ENCODE data around the gene CEND1.

CEND1 gene

GRCh38 chr11:824942-825341, 35.1 kb upstream of the CEND1 start:
- DNase-seq (ENCODE audit: extremely low spot score), result no peak
- ChIA-PET POLR2A (no interaction called here), CTCF (interaction anchor here (1.9 kb wide), 1 partner anchor 16 kb away, joined by 4 read pairs; no protein-coding TSS in a partner anchor)
- TF ChIP-seq CTCF (IDR thresholded peaks at IDR 0.05; ENCODE audit: control extremely low read depth, extremely low read depth, low read depth, missing control alignments), result no peak

- ChIA-PET CTCF (interaction anchor here (1.9 kb wide), 1 partner anchor 17 kb away, joined by 4 read pairs; no protein-coding TSS in a partner anchor), POLR2A (no interaction called here)
- TF ChIP-seq CTCF (IDR thresholded peaks at IDR 0.05; ENCODE audit: control extremely low read depth, extremely low read depth, low read depth, missing control alignments), result no peak
- no peak for DNase-seq (ENCODE audit: extremely low spot score)
Measured at GRCh38 chr11:824292-824880, 34.5 kb upstream of the CEND1 start.

- POLR2A ChIA-PET, result no interaction called here
- CTCF ChIA-PET, result interaction anchor here (1.1 to 1.2 kb wide), 2 partner anchors 11 to 25 kb away, joined by 3 read pairs; no protein-coding TSS in a partner anchor
- DNase-seq (ENCODE audit: extremely low spot score), result no peak
- no peak for TF ChIP-seq CTCF (IDR thresholded peaks at IDR 0.05; ENCODE audit: control extremely low read depth, extremely low read depth, low read depth, missing control alignments)
Measured at GRCh38 chr11:823441-824291, 33.8 kb upstream of the CEND1 start.

GRCh38 chr11:821512-822371, 31.9 kb upstream of the CEND1 start:
- TF ChIP-seq CTCF (IDR thresholded peaks at IDR 0.05; ENCODE audit: control extremely low read depth, extremely low read depth, low read depth, missing control alignments), result no peak
- ChIA-PET CTCF (no interaction called here), POLR2A (interaction anchor here (0.6 kb wide), 1 partner anchor 26 kb away, joined by 5 read pairs; no protein-coding TSS in a partner anchor)
- DNase-seq (ENCODE audit: extremely low spot score), result no peak

- DNase-seq (ENCODE audit: extremely low spot score), result no peak
- ChIA-PET POLR2A (interaction anchor here (1.8 to 2.4 kb wide), 3 partner anchors 10 to 24 kb away, joined by 4 to 35 read pairs (median 13); partner anchors contain the start of genes CD151, CRACR2B and RPLP2), CTCF (interaction anchor here (2.2 to 2.7 kb wide), 2 partner anchors 8 to 10 kb away, joined by 8 to 11 read pairs; partner anchors contain the start of gene CRACR2B)
- TF ChIP-seq CTCF (IDR thresholded peaks at IDR 0.05; ENCODE audit: control extremely low read depth, extremely low read depth, low read depth, missing control alignments), result no peak
Measured at GRCh38 chr11:820655-821511, 31.0 kb upstream of the CEND1 start.

Data from GM10248 (cell line).